C4-2B (cell line): ENCODE results near the gene WDCP.
"Not testable (repeated sequence)": the region's sequence is repeated elsewhere in the genome, so short reads cannot be mapped to it uniquely, and the experiment has no call there.

Experiments
- H3K27ac ChIP-seq: fragments of 450-650 bp; 2 replicates; pipeline ENCODE4 v1.5.1; 2017
- ZFX ChIP-seq: fragments of 450-650 bp; IDR thresholded peaks from 2 replicates; pipeline ENCODE4 v1.6.1; 2017
- TF ChIP-seq, protein P1 (sequence below): fragments of 450-650 bp; conservative IDR thresholded peaks from 2 replicates; pipeline ENCODE4 v1.5.1; 2017; ENCODE audit warnings: mild to moderate bottlenecking

WDCP gene

DNA sequence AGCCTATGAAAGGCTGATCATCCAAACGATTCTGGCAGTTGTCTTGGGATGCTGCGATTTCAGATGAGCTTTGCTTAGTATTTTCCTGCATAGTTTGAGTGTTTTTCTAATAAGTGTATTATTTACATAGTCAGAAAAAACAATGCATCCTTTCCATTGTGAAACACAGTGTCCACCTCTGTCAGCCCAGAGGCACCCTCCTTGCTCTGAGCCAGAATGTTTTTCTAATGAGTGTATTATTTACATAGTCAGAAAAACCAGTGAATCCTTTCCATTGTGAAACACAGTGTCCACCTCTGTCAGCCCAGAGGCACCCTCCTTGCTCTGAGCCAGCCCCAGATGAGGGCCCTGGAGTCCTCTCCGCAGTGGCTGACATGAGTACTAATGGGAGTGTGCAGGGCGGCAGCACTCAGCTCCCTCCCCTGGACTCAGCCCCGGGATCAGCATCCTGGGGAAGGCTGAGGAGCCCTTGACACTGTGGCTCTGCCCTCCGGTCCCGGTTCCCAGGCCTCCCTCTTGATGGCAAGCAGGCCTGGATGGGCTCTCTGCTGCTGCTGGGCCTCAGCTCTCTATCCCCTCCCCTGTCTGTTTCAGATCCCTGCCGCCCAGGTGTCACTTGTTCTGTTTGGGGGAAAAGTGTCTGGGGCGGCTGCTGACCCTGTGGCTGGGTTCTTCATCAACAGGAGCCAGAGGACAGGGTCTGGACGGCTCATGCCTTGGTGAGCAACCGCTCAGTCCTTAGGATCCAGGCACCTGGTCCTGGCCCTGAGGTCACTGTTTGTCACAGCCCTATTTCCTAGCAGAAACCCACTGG lies 31.4 kb downstream of the WDCP start:
- TF ChIP-seq ZFX, result no peak
- TF ChIP-seq, protein P1, sequence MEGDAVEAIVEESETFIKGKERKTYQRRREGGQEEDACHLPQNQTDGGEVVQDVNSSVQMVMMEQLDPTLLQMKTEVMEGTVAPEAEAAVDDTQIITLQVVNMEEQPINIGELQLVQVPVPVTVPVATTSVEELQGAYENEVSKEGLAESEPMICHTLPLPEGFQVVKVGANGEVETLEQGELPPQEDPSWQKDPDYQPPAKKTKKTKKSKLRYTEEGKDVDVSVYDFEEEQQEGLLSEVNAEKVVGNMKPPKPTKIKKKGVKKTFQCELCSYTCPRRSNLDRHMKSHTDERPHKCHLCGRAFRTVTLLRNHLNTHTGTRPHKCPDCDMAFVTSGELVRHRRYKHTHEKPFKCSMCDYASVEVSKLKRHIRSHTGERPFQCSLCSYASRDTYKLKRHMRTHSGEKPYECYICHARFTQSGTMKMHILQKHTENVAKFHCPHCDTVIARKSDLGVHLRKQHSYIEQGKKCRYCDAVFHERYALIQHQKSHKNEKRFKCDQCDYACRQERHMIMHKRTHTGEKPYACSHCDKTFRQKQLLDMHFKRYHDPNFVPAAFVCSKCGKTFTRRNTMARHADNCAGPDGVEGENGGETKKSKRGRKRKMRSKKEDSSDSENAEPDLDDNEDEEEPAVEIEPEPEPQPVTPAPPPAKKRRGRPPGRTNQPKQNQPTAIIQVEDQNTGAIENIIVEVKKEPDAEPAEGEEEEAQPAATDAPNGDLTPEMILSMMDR, result no peak
- no peak overlapping the region for H3K27ac ChIP-seq

DNA sequence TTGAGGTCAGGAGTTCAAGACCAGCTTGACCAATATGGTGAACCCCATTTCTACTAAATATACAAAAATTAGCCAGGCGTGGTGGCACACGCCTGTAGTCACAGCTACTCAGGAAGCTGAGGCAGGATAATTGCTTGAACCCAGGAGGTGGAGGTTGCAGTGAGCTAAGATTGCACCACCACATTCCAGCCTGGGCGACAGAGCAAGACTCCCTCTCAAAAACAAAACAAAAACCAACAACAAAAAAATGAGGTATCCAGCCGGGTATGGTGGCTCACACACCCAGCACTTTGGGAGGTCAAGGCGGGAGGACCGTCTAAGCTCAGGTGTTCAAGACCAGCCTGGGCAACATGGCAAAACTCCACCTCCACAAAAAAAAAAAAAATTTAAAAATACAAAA lies 32.3 kb downstream of the WDCP start:
- H3K27ac ChIP-seq, result not testable (repeated sequence)

DNA sequence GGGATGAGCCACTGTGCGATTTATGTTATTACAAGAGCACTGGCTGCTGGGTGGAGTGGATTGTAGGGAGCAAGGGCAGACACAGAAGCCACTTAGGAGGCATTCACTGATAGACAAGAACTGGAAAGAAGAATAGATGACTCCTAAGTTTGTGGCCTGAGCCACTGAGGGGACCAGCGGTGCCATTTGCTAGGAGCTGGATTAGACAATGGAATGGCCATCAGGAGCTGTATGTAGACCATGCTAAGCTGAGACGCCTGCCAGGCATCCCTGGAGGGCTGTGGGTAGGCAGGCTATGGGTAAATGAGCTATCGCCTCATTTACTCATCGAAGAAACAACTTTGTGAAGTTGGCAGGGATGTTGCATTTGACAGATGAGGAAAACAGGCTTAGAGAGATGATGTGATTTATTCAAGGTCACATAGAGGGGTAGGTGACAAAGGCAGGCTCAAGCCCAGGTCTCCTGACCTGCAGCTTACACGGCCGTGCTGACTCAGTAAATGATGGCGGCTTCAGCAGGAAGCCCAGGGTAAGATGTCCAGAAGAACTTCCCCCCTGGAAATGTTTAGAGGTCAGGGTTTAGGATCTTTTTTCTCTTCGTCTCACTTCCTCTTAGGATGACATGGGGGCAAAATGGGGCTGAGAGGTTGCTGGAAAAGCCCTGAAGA lies 34.5 kb downstream of the WDCP start:
- TF ChIP-seq, protein P1, result no peak
- H3K27ac ChIP-seq, result no peak overlapping the region

DNA sequence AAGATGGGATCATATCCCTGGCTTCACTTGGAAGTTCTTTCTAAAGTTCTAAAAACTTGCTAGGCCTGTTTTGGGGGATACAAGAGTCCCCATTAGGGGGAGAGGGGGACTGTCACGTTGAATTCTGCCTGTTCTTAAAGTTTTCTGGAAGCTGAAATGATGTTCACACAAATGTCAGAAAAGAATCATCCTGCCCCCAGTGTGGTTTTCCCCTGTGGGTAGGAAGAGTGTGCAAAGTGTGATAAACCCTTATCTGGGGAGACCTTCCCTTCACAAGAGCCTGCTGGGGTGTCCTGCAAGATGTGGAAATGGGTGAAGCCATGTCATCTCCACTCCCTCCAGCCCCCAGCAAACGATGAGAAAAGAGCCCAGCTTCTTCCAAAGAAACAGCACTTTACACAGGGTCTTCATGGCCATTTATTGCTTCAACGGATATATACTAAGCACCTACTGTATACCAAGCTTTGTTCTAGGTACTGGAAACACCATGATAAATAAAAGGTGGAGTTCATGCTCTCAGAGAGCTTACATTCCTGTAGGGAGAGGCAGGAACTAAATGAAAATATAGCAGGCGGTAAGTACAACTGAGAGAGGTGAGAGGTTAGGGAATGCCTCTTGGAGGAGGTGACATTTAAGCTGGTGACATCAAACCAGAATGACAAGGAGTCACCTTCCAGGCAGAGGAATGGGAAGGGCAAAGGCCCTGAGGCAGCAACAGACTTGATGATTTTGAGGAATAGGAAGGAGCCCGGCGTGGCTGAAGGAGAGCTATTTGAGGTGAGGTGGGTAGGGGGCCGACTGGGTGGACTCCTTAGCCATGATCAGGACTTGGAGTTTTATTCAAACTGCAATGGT lies 35.7 kb downstream of the WDCP start:
- H3K27ac ChIP-seq, result no peak overlapping the region
- TF ChIP-seq, protein P1, result no peak

DNA sequence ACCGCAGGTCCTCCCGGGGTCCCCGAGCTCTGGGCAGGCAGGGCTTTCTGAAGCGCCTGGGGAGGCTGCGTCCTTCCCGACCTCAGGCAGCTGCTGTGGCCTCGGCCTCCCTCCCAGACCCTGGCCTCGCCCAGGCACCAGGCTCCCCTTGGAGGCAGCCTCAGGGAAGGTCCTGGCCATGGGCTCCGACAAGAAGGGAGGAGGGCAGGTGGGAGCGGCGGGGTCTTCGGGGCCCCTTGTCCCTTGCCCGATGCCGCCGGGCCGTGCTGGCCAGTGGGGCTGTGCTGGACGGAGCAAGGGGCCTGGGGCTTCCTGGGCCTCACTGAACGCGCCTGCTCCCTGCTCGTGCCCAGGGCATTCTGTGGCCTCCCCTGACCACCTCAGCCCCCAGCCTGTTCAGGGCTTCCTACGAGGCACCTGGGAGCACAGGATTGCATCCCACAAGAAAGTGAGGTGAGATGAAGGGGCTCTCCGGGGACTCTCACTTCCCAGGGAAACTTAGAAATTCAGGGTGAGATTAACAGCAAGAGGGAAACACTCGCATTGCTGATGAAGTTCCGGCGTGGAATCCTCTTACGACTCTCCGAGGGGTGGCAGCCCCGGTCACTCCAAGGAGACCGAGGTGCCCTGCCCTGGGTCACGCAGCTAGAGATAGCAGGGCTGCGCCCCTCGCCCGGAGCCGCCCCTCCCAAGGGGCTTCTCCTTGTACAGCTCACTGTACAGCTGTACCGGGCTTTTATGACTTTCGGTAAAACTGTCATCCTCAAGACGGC lies 36.5 kb downstream of the WDCP start:
- TF ChIP-seq, protein P1, result no peak
- TF ChIP-seq ZFX, result no peak
- no peak overlapping the region for H3K27ac ChIP-seq

DNA sequence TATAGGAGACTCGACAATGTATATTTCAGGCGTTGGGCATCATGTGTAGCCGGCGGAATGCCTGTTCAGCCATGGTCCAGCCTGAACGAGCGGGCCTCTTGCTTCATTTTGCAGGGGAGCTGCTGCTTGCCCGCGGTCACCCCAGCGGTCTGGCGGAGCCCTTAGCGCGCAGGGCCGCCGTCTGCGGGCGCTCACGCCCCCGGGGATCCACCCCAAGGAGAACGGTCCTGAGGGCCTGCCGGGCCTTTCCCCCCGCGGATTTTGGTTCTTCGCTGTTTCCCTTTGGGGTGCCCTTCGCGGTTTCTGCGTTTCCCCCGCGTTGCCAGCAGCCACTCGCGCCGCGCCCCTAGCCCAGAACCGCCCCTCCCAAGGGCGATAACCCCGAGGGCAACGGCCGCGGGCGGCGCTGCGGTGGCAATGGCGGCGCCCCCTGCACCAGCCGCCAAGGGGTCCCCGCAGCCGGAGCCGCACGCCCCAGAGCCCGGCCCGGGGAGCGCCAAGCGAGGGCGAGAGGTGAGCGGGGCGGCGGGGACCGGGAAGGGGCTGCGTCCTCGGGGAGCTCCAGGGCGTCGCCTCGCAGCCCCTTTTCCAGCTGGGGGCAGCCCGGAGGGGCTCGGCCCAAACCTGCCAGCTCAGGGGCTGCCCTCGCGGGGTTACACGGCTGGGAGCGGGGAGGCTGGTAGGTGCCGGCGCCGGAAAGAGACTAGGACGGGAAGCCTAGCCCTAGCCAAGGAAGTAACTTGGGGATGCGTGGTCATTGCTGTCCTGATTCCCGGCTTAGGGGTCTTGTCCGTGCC lies 37.3 kb downstream of the WDCP start, which contains the start of gene MFSD2B:
Gene MFSD2B (plus strand): TSS at position 406 of the 797 bp plus-strand sequence. CDS start 12 bp downstream, at position 418.
- H3K27ac ChIP-seq, result no peak within 1 kb of the TSS
- TF ChIP-seq, protein P1, result no peak

DNA sequence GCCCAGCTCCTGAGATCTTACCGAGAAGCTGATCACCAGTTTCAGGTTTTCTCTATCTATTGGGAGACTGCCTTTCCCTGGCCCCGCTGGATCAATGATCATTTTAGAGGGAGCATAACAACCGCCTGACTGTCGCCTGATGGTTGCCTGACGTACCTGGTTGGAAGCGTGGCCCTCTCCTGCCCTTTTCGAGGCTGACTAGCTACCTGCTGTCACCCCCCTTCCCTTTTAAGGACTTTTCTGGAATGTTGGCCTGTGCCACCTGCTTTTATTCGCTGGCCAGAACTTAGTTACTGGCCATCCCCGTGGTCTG lies 37.9 kb downstream of the WDCP start:
- TF ChIP-seq, protein P1, result no peak
- no peak for TF ChIP-seq ZFX
- H3K27ac ChIP-seq, result no peak overlapping the region
